WTC11 (cell line): Measurements from ENCODE around the gene ROR2. TPM values are rescaled to one million over a fixed set of nuclear protein-coding genes. Genes with fewer than 3 reads are reported as not detected.

ENCODE experiments used
- ATAC-seq: fragments of 200-7000 bp; cut with Tn5 transposase; 2 replicates; pipeline ENCODE4 v1.10.0; 2021; ENCODE audit warnings: mild to moderate bottlenecking, moderate library complexity
- CTCF ChIA-PET: fragments of 300-600 bp; sonication (Branson Sonifier 250); formaldehyde crosslinking; loops from one replicate; lab custom pipeline; 2021; ENCODE audit warnings: antibody characterized with exemption; lab: Charles Lee
- POLR2A ChIA-PET: fragments of 350-600 bp; sonication (Branson Sonifier 250); formaldehyde crosslinking; loops from one replicate; lab custom pipeline; 2021; ENCODE audit warnings: antibody characterized with exemption; lab: Charles Lee
- DNase-seq: peaks from one replicate; pipeline ENCODE4 v3.0.0; 2021; ENCODE audit warnings: low spot score
- H3K27ac Mint-ChIP-seq: 2 replicates; pipeline ENCODE4 v1.8.0; 2021; ENCODE audit warnings: mixed read lengths
- H3K27me3 Mint-ChIP-seq: 2 replicates; pipeline ENCODE4 v1.8.0; 2021; ENCODE audit warnings: low read depth, mild to moderate bottlenecking, moderate library complexity, mixed read lengths
- H3K36me3 Mint-ChIP-seq: 2 replicates; pipeline ENCODE4 v1.8.0; 2021; ENCODE audit warnings: mixed read lengths
- H3K4me1 Mint-ChIP-seq: 2 replicates; pipeline ENCODE4 v1.8.0; 2022; ENCODE audit warnings: mixed read lengths
- H3K4me3 Mint-ChIP-seq: 2 replicates; pipeline ENCODE4 v1.8.0; 2021; ENCODE audit warnings: mild to moderate bottlenecking, moderate library complexity, mixed read lengths
- H3K9me3 Mint-ChIP-seq: 2 replicates; pipeline ENCODE4 v1.8.0; 2021; ENCODE audit warnings: mixed read lengths
- CDX4 ChIP-seq: fragments of 250-450 bp; sonication (Bioruptor Pico); IDR thresholded peaks from 2 replicates; pipeline ENCODE4 v1.9.0; 2021; ENCODE audit warnings: moderate library complexity, mild to moderate bottlenecking, inconsistent platforms, borderline replicate concordance
- CREB1 ChIP-seq: sonication (generic); formaldehyde crosslinking; IDR thresholded peaks from 2 replicates; pipeline ENCODE4 v1.8.0; 2023; ENCODE audit warnings: mild to moderate bottlenecking, missing genetic modification reagents
- E2F4 ChIP-seq: sonication (generic); formaldehyde crosslinking; IDR thresholded peaks from 2 replicates; pipeline ENCODE4 v1.8.1; 2022; ENCODE audit warnings: low read depth, mild to moderate bottlenecking, moderate library complexity, missing genetic modification reagents, borderline replicate concordance
- EMX1 ChIP-seq: fragments of 250-450 bp; sonication (Bioruptor Pico); IDR thresholded peaks from 2 replicates; pipeline ENCODE4 v1.8.0; 2021; ENCODE audit warnings: mild to moderate bottlenecking
- ETV6 ChIP-seq: sonication (generic); formaldehyde crosslinking; IDR thresholded peaks from 2 replicates; pipeline ENCODE4 v1.8.1; 2022; ENCODE audit warnings: mild to moderate bottlenecking, missing genetic modification reagents
- GRHL2 ChIP-seq: fragments of 250-450 bp; sonication (Bioruptor Pico); IDR thresholded peaks from 2 replicates; pipeline ENCODE4 v1.8.0; 2022; ENCODE audit warnings: mild to moderate bottlenecking, moderate library complexity; ENCODE audit not compliant: insufficient replicate concordance, severe bottlenecking
- NFYB ChIP-seq: sonication (generic); formaldehyde crosslinking; conservative IDR thresholded peaks from 2 replicates; pipeline ENCODE4 v1.8.0; 2022; ENCODE audit warnings: low read depth, missing genetic modification reagents
- NR1H2 ChIP-seq: sonication (generic); formaldehyde crosslinking; IDR thresholded peaks from 2 replicates; pipeline ENCODE4 v1.9.0; 2021; ENCODE audit warnings: mild to moderate bottlenecking, moderate library complexity, missing genetic modification reagents
- NR3C1 ChIP-seq: sonication (generic); formaldehyde crosslinking; conservative IDR thresholded peaks from 2 replicates; pipeline ENCODE4 v1.8.1; 2023; ENCODE audit warnings: low read depth, mild to moderate bottlenecking, missing genetic modification reagents
- RORB ChIP-seq: fragments of 250-450 bp; sonication (Bioruptor Pico); IDR thresholded peaks from 2 replicates; pipeline ENCODE4 v1.9.0; 2021; ENCODE audit warnings: mild to moderate bottlenecking
- ZNF317 ChIP-seq: sonication (generic); formaldehyde crosslinking; IDR thresholded peaks from 2 replicates; pipeline ENCODE4 v1.8.1; 2023; ENCODE audit warnings: low read depth, mild to moderate bottlenecking, moderate library complexity, missing genetic modification reagents, borderline replicate concordance
- ZNF396 ChIP-seq: fragments of 250-450 bp; sonication (Bioruptor Pico); IDR thresholded peaks from 2 replicates; pipeline ENCODE4 v1.8.0; 2021; ENCODE audit warnings: mild to moderate bottlenecking, moderate library complexity, borderline replicate concordance
- ZNF416 ChIP-seq: fragments of 250-450 bp; sonication (Bioruptor Pico); IDR thresholded peaks from 2 replicates; pipeline ENCODE4 v1.9.0; 2021; ENCODE audit warnings: mild to moderate bottlenecking, inconsistent platforms
- ZNF671 ChIP-seq: fragments of 250-450 bp; sonication (Bioruptor Pico); IDR thresholded peaks from 2 replicates; pipeline ENCODE4 v1.8.0; 2021; ENCODE audit warnings: mild to moderate bottlenecking
- ZSCAN18 ChIP-seq: fragments of 250-450 bp; sonication (Bioruptor Pico); IDR thresholded peaks from 2 replicates; pipeline ENCODE4 v2.1.2; 2022; ENCODE audit warnings: mild to moderate bottlenecking, moderate library complexity
- total RNA-seq: library from RNA; stranded (reverse); gene quantifications from 3 replicates; pipeline ENCODE4 v1.2.3, GENCODE V29; 2021
- TF ChIP-seq, protein P1 (sequence below): sonication (generic); formaldehyde crosslinking; IDR thresholded peaks from 2 replicates; pipeline ENCODE4 v1.8.1; 2023; ENCODE audit warnings: mild to moderate bottlenecking, missing genetic modification reagents

ROR2 gene
- total RNA-seq, 1 experiment from 2014 or later, result 19.8 TPM

- ATAC-seq, result no peak
Observed at GRCh38 chr9:91720313-91720712, 229.7 kb downstream of the ROR2 start.

DNA sequence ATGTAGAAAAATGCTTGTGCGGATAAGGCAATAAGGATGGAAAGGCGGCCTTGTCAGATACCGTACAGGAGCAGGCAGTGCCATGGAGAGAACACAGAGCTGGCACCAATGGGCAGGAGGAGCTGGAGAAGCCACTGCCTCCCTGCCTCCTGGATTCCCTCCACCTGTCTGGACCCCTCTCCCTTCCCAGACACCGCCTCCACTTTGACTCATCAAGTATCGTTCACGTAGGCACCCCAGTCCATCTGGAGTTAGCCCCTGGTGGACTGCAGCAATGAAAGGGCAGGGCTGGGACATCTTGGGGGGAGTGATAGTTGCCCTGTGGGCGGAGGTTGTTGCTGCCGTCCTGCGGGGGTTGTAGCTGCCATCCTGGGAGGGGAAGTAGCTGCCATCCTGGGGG, 232.0 kb downstream of the ROR2 start:
- Mint-ChIP-seq H3K27me3 (no peaks in the 10 kb centered on the region), H3K36me3 (peaks cover 6% of the 10 kb centered on the region), H3K4me3 (no peak overlapping the region), H3K27ac (no peak overlapping the region), H3K9me3 (peaks cover 12% of the 10 kb centered on the region), H3K4me1 (peaks cover 10% of the 10 kb centered on the region)
- ChIA-PET POLR2A (no interaction called here), CTCF (interaction anchor here (0.6 to 2.2 kb wide), 3 partner anchors 9 to 423 kb away, joined by 3 to 16 read pairs (median 4); no protein-coding TSS in a partner anchor)
- DNase-seq, result no peak
- TF ChIP-seq ZNF416 (CRISPR knock-in tag), result no peak
- ATAC-seq, result no peak

More at GRCh38 chr9:91720313-91720712, 229.7 kb downstream of the ROR2 start:
- CTCF ChIA-PET, result interaction anchor here (1.2 to 1.8 kb wide), 3 partner anchors 14 to 805 kb away, joined by 4 to 7 read pairs (median 6); no protein-coding TSS in a partner anchor
- TF ChIP-seq NR3C1 (CRISPR knock-in tag) (no peak), E2F4 (CRISPR knock-in tag) (no peak), RORB (CRISPR knock-in tag) (no peak), NR1H2 (CRISPR knock-in tag) (no peak), ZNF396 (CRISPR knock-in tag) (no peak), GRHL2 (no peak), ZSCAN18 (CRISPR knock-in tag) (no peak), ZNF671 (CRISPR knock-in tag) (no peak), EMX1 (CRISPR knock-in tag) (no peak), CREB1 (CRISPR knock-in tag) (no peak), ZNF317 (CRISPR knock-in tag) (no peak), CDX4 (CRISPR knock-in tag) (no peak), ETV6 (CRISPR knock-in tag) (no peak)
- TF ChIP-seq, protein P1, sequence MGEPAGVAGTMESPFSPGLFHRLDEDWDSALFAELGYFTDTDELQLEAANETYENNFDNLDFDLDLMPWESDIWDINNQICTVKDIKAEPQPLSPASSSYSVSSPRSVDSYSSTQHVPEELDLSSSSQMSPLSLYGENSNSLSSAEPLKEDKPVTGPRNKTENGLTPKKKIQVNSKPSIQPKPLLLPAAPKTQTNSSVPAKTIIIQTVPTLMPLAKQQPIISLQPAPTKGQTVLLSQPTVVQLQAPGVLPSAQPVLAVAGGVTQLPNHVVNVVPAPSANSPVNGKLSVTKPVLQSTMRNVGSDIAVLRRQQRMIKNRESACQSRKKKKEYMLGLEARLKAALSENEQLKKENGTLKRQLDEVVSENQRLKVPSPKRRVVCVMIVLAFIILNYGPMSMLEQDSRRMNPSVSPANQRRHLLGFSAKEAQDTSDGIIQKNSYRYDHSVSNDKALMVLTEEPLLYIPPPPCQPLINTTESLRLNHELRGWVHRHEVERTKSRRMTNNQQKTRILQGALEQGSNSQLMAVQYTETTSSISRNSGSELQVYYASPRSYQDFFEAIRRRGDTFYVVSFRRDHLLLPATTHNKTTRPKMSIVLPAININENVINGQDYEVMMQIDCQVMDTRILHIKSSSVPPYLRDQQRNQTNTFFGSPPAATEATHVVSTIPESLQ (CRISPR knock-in tag), result no peak
- H3K27ac Mint-ChIP-seq, result no peak overlapping the region
- no peaks in the 10 kb centered on the region for H3K27me3 Mint-ChIP-seq
- H3K4me3 Mint-ChIP-seq, result no peak overlapping the region
- POLR2A ChIA-PET, result no interaction called here
- H3K9me3 Mint-ChIP-seq, result peaks cover 12% of the 10 kb centered on the region
- no peak for DNase-seq
- H3K4me1 Mint-ChIP-seq, result peaks cover 10% of the 10 kb centered on the region
- peaks cover 12% of the 10 kb centered on the region for H3K36me3 Mint-ChIP-seq

DNA sequence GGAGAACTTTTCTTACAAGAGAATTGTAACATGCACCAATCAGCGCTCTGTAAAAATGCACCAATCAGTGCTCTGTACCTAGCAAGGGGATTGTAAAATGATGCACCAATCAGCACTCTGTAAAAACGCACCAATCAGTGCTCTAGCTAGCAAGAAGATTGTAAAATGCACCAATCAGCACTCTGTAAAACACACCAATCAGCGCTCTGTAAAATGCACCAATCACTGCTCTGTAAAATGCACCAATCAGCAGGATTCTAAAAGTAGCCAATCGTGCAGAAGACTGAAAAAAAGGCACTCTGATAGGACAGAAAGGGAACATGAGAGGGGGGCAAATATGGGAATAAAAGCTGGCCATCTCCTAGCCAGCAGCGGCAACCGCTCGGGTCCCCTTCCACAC, 233.2 kb downstream of the ROR2 start:
- Mint-ChIP-seq H3K9me3 (peaks cover 12% of the 10 kb centered on the region), H3K36me3 (peaks cover 6% of the 10 kb centered on the region), H3K4me1 (peaks cover 10% of the 10 kb centered on the region), H3K27ac (no peak overlapping the region), H3K4me3 (no peak overlapping the region), H3K27me3 (no peaks in the 10 kb centered on the region)
- ChIA-PET POLR2A (no interaction called here), CTCF (no interaction called here)
- TF ChIP-seq NFYB (CRISPR knock-in tag), result no peak
- no peak for DNase-seq
- ATAC-seq, result no peak
